Measurements from ENCODE around the gene CEP120.
"Not testable (repeated sequence)": the region's sequence is repeated elsewhere in the genome, so short reads cannot be mapped to it uniquely, and the experiment has no call there.

The CEP120 gene

GRCh38 chr5:123371575-123372179, 51.5 kb downstream of the CEP120 start:
- DNase-seq, result peak; percentile 43

GRCh38 chr5:123369371-123369968, 53.7 kb downstream of the CEP120 start:
- no peak for DNase-seq

DNA sequence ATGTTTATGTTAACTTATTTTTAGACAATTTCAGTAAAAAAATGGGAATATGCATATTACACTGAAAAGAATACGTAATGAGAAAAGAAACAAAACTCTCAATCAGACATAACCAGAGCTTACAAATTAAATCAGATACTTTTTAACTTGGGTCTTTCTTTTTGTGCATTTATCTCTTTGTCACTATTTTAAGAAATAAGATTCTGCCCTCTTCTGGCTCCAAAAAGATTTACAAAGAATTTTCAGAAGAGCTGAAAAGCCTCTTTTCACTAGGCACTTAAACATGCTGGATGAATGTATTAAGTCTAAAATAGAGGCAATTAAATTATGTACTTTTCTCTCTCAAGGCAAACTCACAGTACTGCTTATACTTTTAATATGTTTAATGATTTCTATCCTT, 55.5 kb downstream of the CEP120 start:
- DNase-seq, result peak; percentile 17

GRCh38 chr5:123365156-123365555, 58.0 kb downstream of the CEP120 start:
- DNase-seq, result no peak

DNA sequence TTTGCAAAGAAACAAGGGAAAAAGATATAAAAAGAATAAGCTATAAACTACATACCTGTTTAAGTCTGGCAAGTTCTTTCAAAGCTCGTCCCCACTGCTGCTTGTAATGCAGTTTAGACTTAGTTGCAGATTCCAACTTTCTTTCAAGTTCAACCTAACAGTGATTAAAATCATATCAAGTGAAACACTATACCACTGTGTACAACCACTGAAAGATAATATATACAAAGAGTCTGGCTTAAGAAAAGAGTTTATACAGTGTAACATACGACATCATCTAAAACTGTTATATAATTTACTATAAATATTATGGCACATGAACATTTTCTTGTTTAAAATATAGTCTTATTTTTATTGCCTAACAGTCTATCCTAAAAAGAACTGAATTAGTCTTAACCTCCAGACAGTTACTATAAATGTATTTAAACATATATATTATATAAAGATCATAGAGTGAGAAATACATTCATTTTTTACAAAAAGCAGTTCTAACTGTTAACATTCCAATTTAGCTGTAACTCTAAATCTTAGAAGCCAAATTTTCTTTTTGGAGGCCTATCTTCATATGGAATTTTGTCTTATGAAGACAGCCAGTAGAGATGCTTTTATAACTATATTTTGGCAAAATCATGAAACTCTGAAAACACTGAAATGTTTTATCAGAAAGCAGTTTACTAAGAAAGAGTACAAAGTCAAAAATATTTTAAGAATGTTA, 58.6 kb downstream of the CEP120 start:
- DNase-seq, result no peak

DNA sequence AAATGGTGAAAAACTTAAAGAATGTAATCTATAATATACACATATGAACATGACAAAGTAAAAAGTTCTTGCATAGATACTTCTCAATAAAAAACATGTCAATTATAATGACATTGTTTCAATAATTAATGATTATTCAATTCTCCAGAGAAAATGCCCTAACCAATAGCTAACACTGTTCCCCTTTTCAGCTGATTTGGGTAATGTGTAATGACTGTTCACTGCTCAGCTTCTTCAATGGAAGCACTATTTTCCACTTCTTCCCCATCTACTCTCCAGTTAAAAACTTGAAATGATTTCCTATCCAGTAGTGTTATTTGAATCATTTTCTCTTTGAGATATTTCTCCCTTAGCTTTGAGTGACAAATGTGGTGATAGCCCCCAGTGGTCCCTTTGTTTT, 62.3 kb downstream of the CEP120 start:
- DNase-seq, result no peak

DNA sequence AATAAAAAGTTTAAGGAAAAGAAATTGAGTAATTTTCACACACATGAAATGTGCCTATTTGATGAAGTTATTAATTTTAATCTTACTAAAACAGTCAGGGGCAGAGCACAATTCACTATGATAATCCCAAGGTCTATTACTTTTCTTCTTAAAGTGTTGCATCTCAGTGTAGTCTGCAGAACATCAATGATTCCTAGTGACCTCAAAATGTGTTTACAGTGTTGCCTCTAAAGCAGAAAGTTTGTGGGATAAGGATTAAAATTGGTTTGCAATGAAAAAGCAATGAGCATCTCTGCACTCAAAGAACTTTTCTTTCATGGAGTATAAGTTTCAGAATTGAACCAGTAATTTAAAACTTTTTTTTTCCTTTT, 63.0 kb downstream of the CEP120 start:
- no peak for DNase-seq

- no peak for DNase-seq
These were observed 63.6 kb downstream of the CEP120 start for GRCh38 chr5:123359454-123360200.

DNA sequence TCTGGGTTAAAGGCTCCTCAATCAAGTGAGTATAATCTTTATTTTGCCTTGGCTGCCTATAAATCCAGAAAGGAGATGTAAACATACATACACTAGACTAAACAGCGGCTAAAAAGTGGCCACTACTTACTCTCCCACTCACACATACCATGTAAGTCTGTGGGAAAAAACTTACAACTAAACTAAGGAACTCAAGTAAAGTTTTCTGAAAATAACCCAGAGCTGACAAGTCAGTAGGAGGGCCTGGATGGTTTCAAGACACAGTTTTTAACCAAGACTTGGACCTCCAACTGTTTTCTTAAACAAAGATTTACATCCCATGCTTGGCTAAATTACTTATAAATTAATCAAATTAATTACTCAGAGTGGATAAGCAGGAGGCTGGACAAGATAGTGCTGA, 64.5 kb downstream of the CEP120 start:
- no peak for DNase-seq

DNA sequence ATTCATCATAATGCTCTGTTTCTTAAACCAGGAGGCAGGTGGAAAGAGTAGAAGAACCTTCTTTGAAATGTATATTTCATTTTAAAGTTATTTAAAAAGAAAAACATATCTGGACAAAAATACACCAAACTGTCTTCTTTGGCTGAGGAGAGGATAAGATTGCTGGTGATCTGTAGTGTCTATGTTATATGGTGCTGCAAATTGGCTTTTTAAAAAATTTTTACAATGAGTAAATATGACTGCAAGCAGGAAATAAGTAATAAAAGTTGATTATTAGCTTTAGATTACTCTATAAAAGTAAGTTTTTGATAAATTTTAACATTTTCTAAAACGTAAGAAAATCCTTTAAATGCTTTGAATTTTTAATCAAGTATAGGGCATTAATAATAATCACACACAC, 64.9 kb downstream of the CEP120 start:
- no peak for DNase-seq

GRCh38 chr5:123351820-123352219, 71.4 kb downstream of the CEP120 start:
- DNase-seq, result no peak

DNA sequence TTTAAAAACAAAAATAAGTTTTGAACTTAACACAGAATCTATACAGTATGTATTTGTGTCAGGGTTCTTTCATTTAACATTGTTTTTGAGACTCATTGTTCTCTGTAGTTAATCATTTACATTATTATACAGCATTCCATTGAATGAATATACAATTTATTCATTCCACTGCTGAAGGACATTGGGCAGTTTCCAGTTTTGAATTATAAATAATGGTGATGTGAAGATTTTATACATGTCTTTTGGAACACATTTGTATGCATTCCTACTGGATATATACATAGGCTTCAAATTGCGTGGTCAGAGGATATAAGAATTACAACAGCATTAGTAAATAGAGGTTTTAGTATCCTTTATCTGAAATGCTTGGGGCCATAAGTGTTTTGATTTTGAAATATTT, 72.0 kb downstream of the CEP120 start:
- DNase-seq, result peak; percentile 18

DNA sequence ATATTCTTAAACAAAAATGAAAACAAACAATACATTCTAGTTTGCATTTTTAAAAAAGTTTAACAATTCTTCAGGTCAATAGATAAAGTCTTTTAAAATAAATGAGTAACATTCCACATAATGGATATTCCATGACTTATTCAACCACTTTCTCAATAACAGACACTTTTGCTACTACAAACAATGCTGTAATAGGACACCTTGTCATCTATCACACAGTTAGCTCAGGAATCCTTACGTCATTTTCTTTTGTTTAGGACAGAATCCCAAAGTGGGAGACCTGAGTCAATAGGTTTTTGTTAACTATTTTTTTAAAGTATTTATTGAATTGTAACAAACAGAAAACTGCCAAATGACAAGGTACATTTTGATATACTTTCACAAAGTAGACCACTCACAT, 72.5 kb downstream of the CEP120 start:
- DNase-seq, result no peak

DNA sequence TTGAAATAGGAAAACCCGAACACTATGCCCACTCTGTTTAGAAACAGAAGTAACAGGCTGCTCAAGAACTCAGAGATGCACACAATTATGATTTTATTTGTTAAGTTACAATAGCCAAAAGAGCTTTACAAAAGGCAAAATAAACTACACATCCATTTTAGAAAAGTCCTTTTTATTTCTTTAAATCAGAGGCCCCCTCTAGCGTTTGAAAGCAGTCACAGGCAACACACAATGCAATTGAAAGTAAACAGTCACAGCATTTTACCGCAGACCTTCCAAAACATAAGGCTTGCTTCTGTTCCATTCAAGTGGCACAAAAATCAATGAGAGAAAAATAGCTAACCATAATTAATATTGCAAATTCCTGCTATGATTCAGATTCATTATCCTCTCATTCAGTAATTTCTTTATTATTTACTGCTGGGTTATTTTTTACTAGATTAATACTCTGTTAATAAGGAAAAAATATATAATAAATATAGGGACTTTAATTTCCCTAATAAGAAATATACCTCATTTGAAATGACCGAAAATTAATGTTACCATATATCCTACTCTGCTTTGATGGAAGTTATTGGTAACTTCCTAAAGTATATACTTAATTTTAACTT, 78.3 kb downstream of the CEP120 start:
- DNase-seq, result peak; percentile 50

DNA sequence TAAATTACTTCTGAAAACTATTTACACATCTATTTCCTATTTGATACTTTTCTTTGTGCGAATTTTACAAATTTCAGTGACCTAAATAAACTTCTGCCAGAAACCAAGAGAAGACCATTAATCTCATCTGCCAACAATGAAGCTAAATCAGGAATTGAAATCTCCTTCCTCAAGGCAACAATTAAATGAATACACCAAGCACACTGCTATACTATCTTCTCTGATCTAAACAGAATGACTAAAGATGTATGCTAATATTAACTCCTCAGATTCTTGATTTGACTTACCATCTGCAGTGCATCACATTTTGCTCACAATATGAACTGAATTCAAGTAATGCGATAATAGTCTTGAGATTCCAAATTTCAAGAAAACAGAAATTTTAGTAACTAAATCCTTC, 82.3 kb downstream of the CEP120 start:
- DNase-seq, result no peak

GRCh38 chr5:123308377-123308776, 114.8 kb downstream of the CEP120 start:
- DNase-seq, result not testable (repeated sequence)

GRCh38 chr5:123305751-123306150, 117.5 kb downstream of the CEP120 start:
- no peak for DNase-seq

DNA sequence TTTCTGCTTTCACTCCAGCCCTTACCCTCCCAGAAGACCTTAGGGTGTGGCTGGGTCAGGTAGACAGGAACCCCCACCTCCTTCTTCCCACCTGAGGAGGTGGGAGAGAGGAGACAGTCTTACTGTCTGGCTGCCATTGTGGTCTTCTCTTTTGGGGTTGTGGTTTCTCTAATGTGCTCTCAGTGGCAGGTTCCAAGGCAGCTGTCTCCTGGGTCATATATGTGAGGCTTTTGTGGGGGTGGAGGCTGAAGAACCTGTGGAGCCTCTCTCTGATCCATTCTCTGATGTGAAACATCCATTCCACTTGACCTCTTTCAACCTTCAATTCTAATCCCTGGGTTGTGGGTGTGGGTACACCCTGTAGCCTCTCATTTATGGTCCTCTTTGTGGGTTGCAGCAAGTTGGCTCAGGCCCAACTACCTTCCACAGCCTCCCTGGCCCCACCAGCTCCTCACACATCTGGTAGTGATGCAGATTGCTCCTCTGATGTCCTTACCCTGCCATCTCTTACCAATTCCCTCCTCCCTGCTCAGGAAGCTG, 118.4 kb downstream of the CEP120 start:
- DNase-seq, result no peak

DNA sequence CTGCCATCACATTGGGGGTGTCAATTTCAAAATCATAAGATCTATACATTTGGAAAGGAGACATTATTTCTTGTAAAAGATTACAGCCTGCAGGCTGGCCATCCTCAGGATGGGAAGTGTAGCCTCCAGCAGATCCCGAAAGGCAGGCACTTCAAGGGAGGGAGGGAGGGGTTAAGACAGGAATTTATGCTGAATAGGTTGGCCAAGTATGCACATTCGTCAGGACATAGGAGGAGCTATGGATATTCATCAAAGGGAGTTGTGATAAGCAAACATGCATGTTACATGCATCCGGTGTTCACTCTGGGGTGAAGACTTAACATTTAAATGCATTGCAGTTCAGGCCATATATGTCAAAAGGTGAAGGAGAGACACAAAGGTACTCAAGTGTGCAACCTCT, 119.4 kb downstream of the CEP120 start:
- DNase-seq, result peak; percentile 11

GRCh38 chr5:123300266-123300665, 122.9 kb downstream of the CEP120 start:
- no peak for DNase-seq

DNA sequence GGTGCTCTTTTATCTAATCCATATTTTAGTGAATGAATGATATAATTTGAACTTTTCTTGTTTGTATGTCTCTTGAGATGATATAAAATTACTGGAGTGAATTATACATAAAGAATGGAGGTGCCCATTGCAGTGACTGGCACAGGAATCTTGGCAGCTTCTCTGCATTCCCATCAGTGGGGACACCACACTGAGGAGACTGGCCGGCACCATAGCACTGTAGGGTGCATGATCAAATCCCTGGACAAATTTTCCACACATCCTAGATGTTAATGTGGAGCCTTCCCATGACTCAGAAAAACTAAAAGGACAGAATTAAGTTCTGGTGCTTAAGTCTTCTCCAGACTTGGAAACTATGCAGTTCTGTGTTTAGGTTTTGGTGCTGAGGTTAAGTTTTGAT, 124.1 kb downstream of the CEP120 start:
- no peak for DNase-seq

DNA sequence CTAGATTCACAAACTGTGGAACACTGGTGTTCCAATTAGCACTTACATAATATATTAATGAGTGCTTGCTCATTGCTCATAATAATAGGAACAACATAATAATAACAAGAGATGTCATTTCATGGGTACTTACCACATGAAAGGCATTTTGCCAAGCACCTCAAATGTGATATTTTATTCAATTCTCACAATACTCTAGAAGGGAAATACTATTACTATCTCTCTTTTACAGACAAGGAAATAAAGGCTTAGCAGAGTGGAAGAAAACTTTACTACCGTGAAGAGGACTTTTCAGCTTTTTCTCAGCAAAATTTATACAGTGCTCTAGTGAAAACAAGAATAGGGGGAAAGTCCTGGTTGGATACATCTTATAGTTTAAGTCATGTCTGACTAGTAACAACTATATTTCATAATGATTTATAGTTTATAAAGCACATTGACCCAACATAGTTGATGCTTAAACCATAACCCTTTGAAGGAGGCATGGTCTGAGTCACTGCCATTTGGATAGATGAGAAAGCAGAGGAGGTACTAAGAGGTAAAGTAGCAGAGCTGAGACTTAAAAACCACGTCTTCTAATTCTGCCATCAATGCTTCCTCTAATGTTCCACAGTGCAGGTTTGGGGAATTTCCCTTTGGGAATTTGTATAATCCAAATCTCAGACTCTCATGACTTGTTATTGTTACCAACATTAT, 124.7 kb downstream of the CEP120 start:
- DNase-seq, result no peak

Data from fibroblast of skin of back (primary cell).